ENCODE measurements around the gene GNG13.
"Not testable (repeated sequence)": the region's sequence is repeated elsewhere in the genome, so short reads cannot be mapped to it uniquely, and the experiment has no call there.

GNG13 gene

DNA sequence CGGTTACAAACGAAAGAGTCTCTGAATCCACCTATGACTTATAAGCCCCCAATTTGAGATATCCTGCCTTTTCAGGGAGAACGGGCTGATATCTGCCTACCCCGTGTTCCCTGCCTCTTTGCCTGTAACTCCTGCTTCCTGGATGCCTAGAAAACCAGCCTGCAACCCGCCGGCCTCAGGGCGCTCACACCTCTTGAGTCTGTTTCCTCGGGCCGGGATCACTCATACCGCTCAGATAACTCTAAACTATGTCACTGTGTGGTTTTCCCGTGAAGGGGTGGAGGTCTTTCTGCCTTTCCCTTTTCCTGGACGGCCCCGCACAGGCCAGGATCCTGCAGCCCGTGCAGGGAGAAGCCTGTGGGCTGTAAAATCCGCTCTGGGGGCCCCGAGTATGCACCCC lies 22.7 kb downstream of the GNG13 start:
- H3K4me3 ChIP-seq (replicated peaks in 1 of 2; ENCODE audit: low read depth in 2 of 2, low read length in 2 of 2), result no peak overlapping the region
- TF ChIP-seq, protein P1, sequence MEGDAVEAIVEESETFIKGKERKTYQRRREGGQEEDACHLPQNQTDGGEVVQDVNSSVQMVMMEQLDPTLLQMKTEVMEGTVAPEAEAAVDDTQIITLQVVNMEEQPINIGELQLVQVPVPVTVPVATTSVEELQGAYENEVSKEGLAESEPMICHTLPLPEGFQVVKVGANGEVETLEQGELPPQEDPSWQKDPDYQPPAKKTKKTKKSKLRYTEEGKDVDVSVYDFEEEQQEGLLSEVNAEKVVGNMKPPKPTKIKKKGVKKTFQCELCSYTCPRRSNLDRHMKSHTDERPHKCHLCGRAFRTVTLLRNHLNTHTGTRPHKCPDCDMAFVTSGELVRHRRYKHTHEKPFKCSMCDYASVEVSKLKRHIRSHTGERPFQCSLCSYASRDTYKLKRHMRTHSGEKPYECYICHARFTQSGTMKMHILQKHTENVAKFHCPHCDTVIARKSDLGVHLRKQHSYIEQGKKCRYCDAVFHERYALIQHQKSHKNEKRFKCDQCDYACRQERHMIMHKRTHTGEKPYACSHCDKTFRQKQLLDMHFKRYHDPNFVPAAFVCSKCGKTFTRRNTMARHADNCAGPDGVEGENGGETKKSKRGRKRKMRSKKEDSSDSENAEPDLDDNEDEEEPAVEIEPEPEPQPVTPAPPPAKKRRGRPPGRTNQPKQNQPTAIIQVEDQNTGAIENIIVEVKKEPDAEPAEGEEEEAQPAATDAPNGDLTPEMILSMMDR (IDR thresholded peaks at IDR 0.05; ENCODE audit: low read depth, low read length), result no peak
- peak in 1 of 2 donors; percentile 3 for DNase-seq (ENCODE audit: low read depth in 2 of 2)

DNA sequence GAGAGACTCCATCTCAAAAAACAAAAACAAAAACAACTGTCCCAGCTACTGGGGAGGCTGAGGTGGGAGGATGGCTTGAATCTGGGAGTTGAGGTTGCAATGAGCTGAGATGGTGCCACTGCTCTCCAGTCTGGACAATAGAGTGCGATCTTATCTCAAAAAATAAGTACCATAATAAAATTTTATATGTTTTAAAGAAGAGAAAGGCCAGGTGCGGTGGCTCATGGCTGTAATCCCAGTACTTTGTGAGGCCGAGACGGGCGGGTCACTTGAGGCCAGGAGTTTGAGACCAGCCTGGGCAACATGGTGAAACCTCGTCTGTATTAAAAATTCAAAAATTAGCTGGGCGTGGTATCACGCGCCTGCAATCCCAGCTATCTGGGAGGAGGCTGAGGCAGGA lies 23.7 kb downstream of the GNG13 start:
- no peak for DNase-seq (ENCODE audit: low read depth in 2 of 2)
- TF ChIP-seq, protein P1 (IDR thresholded peaks at IDR 0.05; ENCODE audit: low read depth, low read length), result no peak
- H3K4me3 ChIP-seq (replicated peaks in 1 of 2; ENCODE audit: low read depth in 2 of 2, low read length in 2 of 2), result no peak overlapping the region

DNA sequence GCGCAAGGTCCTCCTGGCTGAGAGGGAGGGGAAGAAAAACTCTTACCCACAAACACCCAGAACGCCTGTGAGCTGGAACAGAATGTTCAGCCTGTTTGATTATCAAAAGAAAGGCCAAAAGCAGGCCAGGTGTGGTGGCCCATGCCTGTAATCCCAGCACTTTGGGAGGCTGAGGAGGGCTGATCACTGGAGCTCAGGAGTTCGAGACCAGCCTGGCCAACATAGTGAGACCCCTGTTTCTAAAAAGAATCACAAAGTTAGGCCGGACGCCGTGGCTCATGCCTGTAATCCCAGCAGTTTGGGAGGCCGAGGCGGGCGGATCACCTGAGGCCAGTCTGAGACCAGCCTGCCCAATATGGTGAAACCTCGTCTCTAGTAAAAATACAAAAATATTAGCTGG lies 24.2 kb downstream of the GNG13 start:
- not testable (repeated sequence) for H3K4me3 ChIP-seq (replicated peaks in 1 of 2; ENCODE audit: low read depth in 2 of 2, low read length in 2 of 2); DNase-seq (ENCODE audit: low read depth in 2 of 2)

DNA sequence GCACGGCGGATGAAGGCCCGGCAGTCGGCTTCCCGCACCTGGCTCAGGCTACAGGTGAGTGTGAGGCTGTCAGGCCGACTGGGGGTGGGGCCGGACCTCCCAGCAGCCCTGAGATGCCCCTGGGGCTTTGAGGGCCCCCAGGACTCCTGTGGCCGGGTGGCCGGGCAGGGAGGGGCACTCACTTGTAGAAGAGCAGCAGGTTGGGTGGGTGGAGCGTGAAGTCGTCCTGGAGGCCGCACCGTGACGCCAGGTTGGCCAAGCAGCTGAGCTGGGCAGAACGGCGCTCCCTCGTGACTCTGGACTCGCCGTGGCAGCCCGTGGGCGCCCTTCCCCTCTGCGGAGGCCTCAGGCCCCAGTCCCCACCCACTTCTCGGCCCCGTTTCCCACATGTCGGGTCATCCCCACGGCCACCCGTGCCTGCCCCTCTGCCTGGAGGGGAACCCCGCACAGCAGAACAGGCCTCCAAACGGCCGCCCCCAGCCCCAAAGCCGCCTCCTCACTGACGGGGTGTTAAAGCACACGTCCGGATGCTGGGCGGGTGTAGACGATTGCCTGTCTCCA lies 25.2 kb downstream of the GNG13 start:
- no peak overlapping the region for H3K4me3 ChIP-seq (replicated peaks in 1 of 2; ENCODE audit: low read depth in 2 of 2, low read length in 2 of 2)
- TF ChIP-seq, protein P1 (IDR thresholded peaks at IDR 0.05; ENCODE audit: low read depth, low read length), result no peak
- no peak for DNase-seq (ENCODE audit: low read depth in 2 of 2)

DNA sequence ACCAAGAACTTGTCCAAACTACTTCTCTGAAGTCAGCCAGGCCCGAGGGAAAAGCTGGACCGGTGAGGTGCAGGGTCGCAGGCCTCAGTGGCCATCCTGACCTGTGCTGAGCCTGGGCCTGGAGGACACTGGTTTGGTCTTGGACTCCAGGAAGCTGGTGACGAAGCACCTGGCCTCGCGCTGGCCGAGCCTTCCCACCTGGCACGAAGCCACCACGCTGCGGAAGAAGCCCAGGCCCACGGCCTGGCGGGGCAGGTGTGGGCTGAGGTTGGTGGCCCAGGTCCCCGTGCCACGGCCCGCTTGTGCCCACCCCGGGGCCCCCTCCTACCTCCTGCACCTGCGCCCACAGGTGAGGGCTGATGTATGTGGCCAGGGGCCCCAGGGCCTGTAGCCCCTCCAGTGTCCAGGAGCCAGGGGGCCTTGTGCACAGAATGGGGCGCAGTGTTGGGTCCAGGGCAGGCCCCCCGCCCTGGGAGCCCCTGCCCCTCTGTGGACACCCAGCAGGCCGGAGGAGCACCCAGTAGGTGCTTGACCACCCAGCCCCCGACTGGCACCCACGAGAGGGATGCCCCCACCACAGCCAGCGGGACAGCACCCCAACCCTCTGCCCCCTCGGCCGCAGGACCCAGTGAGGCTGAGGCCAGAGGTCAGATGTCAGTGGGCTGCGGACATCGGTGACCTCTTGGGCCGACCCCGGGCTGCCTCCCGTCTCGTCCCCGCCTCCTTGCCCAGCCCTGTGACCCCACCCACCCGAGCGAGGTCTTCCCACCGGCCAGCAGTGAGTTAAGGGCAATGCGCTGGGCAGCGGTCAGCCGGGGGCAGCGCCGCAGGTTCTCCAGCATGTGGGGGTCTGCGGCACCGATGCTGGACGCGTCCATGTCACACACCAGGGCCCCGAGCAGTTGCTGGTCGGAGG lies 26.2 kb downstream of the GNG13 start:
- DNase-seq (ENCODE audit: low read depth in 2 of 2), result no peak
- TF ChIP-seq, protein P1 (IDR thresholded peaks at IDR 0.05; ENCODE audit: low read depth, low read length), result no peak
- H3K4me3 ChIP-seq (replicated peaks in 1 of 2; ENCODE audit: low read depth in 2 of 2, low read length in 2 of 2), result no peak overlapping the region

DNA sequence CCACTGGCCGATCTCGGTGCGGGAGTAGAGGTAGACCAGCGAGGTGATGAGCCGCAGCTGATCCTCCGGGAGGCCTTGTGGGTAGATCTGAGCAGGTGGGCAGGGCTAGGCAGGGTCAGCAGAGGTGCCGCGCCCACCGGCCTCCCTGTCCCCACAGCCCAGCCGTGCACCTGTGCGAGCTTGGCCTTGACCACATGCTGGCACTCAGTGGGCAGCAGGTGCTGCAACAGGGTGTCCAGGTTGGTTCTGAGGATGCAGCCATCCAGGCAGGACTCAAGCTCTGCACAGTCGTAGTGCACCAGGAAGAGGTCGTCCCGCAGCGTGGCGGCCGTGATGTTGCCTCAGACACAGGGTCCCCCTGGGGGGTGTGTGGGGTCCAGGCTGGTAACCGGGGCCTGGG lies 27.6 kb downstream of the GNG13 start:
- H3K4me3 ChIP-seq (replicated peaks in 1 of 2; ENCODE audit: low read depth in 2 of 2, low read length in 2 of 2), result no peak overlapping the region
- TF ChIP-seq, protein P1 (IDR thresholded peaks at IDR 0.05; ENCODE audit: low read depth, low read length), result no peak
- no peak for DNase-seq (ENCODE audit: low read depth in 2 of 2)

DNA sequence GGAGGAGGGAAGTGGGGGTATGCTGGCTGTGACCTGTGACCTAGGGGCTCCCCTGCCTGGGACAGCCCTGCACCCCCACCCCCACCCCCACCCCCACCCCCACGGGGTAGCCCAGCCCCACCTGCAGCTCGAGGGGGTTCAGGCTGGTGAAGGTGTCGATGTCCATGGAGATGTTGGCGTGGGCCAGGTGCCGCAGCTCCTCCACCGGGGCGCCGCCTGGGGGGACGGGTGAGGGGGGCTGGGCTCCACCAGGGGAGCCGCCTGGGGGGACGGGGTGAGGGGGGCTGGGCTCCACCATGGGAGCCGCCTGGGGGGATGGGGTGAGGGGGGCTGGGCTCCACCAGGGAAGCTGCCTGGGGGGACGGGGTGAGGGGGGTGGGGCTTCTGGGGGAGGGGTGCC lies 30.1 kb downstream of the GNG13 start:
- H3K4me3 ChIP-seq (replicated peaks in 1 of 2; ENCODE audit: low read depth in 2 of 2, low read length in 2 of 2), result no peak overlapping the region
- TF ChIP-seq, protein P1 (IDR thresholded peaks at IDR 0.05; ENCODE audit: low read depth, low read length), result no peak
- DNase-seq (ENCODE audit: low read depth in 2 of 2), result no peak
